NCI-H1694 (cell line): Measurements from ENCODE around the gene FAM117A.
A peak's percentile ranks its signal among the peaks of the same experiment; 100 is the strongest.
"Not testable (repeated sequence)": the region's sequence is repeated elsewhere in the genome, so short reads cannot be mapped to it uniquely, and the experiment has no call there.

Experiments used
- DNase-seq: peaks from one replicate; lab custom pipeline; 2025; lab: John Stamatoyannopoulos, UW

FAM117A gene

GRCh38 chr17:49677933-49678847, 85.7 kb downstream of the FAM117A start, which contains the start of gene SPOP:
SPOP (minus strand) TSS chr17:49678097; CDS start chr17:49622810, 55,287 bp downstream.
- DNase-seq = peak; percentile 97

GRCh38 chr17:49677134-49677932, 86.6 kb downstream of the FAM117A start:
- peak; percentile 89 for DNase-seq

- DNase-seq = no peak
These were observed 87.6 kb downstream of the FAM117A start for GRCh38 chr17:49676276-49676868.

- DNase-seq = no peak
These were observed 89.4 kb downstream of the FAM117A start for GRCh38 chr17:49674507-49674906.

GRCh38 chr17:49673679-49674078, 90.3 kb downstream of the FAM117A start:
- DNase-seq = not testable (repeated sequence)

GRCh38 chr17:49670641-49671040, 93.3 kb downstream of the FAM117A start:
- DNase-seq = no peak

- DNase-seq = no peak
These were observed 93.9 kb downstream of the FAM117A start for GRCh38 chr17:49670002-49670401.

GRCh38 chr17:49667854-49668253, 96.1 kb downstream of the FAM117A start:
- DNase-seq = no peak

GRCh38 chr17:49664706-49665211, 99.2 kb downstream of the FAM117A start:
- DNase-seq = no peak
